ENCODE data around the gene SLC26A3.

SLC26A3 gene

GRCh38 chr7:107830420-107830819 lies 27.4 kb upstream of the SLC26A3 start (continued):
- TF ChIP-seq ZNF280D (tag by site-specific recombination; IDR thresholded peaks at IDR 0.05) = no peak
- no peak for TF ChIP-seq ZNF174 (tag by site-specific recombination; IDR thresholded peaks at IDR 0.05)
- TF ChIP-seq TRIM28 (IDR thresholded peaks at IDR 0.05; ENCODE audit: borderline replicate concordance, low read length) = no peak
- TF ChIP-seq ZNF747 (tag by site-specific recombination; IDR thresholded peaks at IDR 0.05) = no peak
- TF ChIP-seq ZNF555 (tag by site-specific recombination; conservative IDR thresholded peaks at IDR 0.05) = no peak
- no peak for TF ChIP-seq ZNF629 (tag by site-specific recombination; IDR thresholded peaks at IDR 0.05)
- no peak for TF ChIP-seq ZFP37 (tag by site-specific recombination; IDR thresholded peaks at IDR 0.05)
- no peak for TF ChIP-seq ZNF132 (tag by site-specific recombination; IDR thresholded peaks at IDR 0.05; ENCODE audit: borderline replicate concordance)

- no peak for TF ChIP-seq ZNF214 (tag by site-specific recombination; IDR thresholded peaks at IDR 0.05; ENCODE audit: borderline replicate concordance)
- TF ChIP-seq ZNF26 (tag by site-specific recombination; IDR thresholded peaks at IDR 0.05) = no peak
- no peak for TF ChIP-seq ZNF16 (tag by site-specific recombination; IDR thresholded peaks at IDR 0.05; ENCODE audit: low read depth)
- no peak for TF ChIP-seq ZNF23 (tag by site-specific recombination; IDR thresholded peaks at IDR 0.05; ENCODE audit: borderline replicate concordance)
- TF ChIP-seq ZBTB1 (tag by site-specific recombination; IDR thresholded peaks at IDR 0.05) = no peak
- TF ChIP-seq MZF1 (tag by site-specific recombination; IDR thresholded peaks at IDR 0.05; ENCODE audit: borderline replicate concordance) = no peak
- TF ChIP-seq ZSCAN16 (tag by site-specific recombination; IDR thresholded peaks at IDR 0.05) = no peak
- TF ChIP-seq ZNF221 (tag by site-specific recombination; IDR thresholded peaks at IDR 0.05; ENCODE audit: borderline replicate concordance) = no peak
- no peak for TF ChIP-seq ZNF184 (tag by site-specific recombination; IDR thresholded peaks at IDR 0.05)
- TF ChIP-seq MEIS1 (CRISPR knock-in tag; IDR thresholded peaks at IDR 0.05; ENCODE audit: borderline replicate concordance) = no peak
- no peak for TF ChIP-seq HOXC10 (CRISPR knock-in tag; IDR thresholded peaks at IDR 0.05)
- no peak for TF ChIP-seq KLF10 (tag by site-specific recombination; IDR thresholded peaks at IDR 0.05)
- TF ChIP-seq ZNF350 (tag by site-specific recombination; IDR thresholded peaks at IDR 0.05) = no peak
- no peak for TF ChIP-seq ZBTB8A (tag by site-specific recombination; IDR thresholded peaks at IDR 0.05)
- TF ChIP-seq ZNF830 (tag by site-specific recombination; IDR thresholded peaks at IDR 0.05; ENCODE audit: low read depth) = no peak
- no peak for TF ChIP-seq ZNF239 (tag by site-specific recombination; IDR thresholded peaks at IDR 0.05)
- TF ChIP-seq ZBTB10 (tag by site-specific recombination; IDR thresholded peaks at IDR 0.05) = no peak
- no peak for TF ChIP-seq ZNF140 (tag by site-specific recombination; IDR thresholded peaks at IDR 0.05)
- no peak for TF ChIP-seq ZNF747 (tag by site-specific recombination; IDR thresholded peaks at IDR 0.05)
- Histone ChIP-seq H3K27ac (ENCODE audit: extremely low read depth, low read depth, low read length) (no peak overlapping the region), H3K4me1 (ENCODE audit: control insufficient read depth, insufficient read depth, low read length) (no peaks in the 10 kb centered on the region), H3K9me3 (ENCODE audit: control insufficient read depth, insufficient read depth, low read depth, low read length) (no peaks in the 10 kb centered on the region), H3K4me3 (ENCODE audit: low read depth, low read length) (no peak overlapping the region), H3K36me3 (ENCODE audit: control insufficient read depth in 2 of 2, insufficient read depth in 1 of 2, low read length in 2 of 2) (no peaks in the 10 kb centered on the region)
- POLR2A ChIA-PET = no interaction called here
- CTCF ChIA-PET = no interaction called here
These were observed 25.5 kb upstream of the SLC26A3 start for GRCh38 chr7:107828540-107828939.

All from HEK293 (cell line).